HG03354 (cell line): ENCODE results near the gene PKP1.

ENCODE experiments used
- ATAC-seq: cut with Tn5 transposase; IDR thresholded peaks from one replicate; pipeline ENCODE4 v1.9.1; 2021; ENCODE audit warnings: mild to moderate bottlenecking; ENCODE audit not compliant: unreplicated experiment, poor library complexity, severe bottlenecking

Gene PKP1

DNA sequence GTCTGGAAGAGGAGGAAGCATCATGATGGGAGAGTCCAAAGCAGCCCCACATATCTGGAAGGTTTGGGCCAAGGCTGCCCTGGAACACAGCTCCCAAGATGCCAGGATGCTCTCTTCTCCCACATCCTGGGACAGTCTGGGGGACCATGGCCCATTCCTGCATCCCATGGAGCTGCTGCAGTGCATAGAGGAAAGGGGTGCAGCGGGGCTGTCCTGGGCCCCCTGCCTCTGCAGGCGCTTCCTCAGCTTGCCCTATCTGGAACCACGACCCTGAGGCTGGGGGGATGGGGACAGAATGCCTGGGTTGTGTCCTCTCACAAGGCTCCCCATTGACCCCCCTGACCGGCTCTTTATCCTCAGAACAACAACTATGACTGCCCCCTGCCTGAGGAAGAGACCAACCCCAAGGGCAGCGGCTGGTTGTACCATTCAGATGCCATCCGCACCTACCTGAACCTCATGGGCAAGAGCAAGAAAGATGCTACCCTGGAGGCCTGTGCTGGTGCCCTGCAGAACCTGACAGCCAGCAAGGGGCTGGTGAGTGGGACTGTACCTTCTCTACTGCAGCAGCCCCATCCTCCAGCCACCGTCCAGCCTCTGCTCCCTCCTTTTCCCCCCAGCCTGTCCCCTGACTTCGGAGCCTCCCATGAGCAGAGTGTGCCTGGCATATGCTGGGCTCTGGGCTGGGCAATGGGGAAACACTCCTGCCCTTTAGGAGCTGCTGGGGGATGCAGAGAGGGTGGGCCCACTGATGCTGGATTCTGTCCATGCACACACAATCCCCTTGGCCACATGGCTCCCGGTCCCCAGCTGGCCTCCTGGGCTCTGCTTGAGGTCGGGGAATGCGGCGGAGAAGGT is 39.6 kb downstream of the PKP1 start:
- no peak for ATAC-seq

DNA sequence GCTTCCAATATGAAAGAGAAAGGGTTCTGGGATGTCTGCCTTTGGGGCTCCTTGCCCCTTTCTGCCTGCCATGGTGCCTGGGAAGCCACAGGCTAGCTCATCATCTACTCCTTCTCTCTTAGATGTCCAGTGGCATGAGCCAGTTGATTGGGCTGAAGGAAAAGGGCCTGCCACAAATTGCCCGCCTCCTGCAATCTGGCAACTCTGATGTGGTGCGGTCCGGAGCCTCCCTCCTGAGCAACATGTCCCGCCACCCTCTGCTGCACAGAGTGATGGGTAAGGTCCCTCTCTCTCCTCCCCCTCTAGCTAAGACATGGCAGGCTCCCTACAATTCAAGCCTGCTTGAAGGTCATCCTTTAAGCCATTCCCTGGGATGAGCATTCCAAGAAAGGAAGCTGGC is 41.0 kb downstream of the PKP1 start:
- no peak for ATAC-seq

DNA sequence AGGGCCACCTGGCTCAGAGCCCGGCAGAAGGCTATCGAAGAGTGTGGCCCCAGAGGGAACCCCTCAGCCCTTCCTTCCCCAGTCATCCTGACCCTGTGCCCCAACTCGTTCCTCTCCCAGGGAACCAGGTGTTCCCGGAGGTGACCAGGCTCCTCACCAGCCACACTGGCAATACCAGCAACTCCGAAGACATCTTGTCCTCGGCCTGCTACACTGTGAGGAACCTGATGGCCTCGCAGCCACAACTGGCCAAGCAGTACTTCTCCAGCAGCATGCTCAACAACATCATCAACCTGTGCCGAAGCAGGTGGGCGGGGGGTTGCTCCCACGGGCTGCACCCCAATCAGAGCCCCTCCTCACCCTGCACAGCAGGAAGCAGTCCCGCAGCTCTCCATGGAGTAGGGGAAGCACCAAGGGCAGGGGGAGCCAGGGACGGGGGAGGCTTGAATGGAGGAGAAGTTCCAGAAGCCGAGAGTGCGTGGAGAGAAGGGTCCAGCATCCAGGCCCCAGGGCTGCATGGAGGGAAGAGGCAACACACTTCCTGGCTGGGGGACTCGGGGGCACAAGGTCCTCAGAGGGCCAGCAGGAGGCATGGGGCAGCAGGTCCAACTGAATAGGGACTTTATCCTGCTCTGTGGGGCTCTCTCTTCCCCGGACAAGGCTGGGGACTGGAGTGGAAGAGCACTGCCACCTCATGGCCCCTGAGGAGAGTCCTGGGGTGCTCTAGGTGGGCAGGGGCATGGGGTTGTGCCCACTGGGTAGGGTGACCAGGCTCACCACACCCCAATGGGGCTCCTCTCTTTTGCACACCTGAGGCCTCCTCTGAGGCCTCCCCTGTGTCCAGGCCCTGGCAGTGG is 41.7 kb downstream of the PKP1 start:
- no peak for ATAC-seq

DNA sequence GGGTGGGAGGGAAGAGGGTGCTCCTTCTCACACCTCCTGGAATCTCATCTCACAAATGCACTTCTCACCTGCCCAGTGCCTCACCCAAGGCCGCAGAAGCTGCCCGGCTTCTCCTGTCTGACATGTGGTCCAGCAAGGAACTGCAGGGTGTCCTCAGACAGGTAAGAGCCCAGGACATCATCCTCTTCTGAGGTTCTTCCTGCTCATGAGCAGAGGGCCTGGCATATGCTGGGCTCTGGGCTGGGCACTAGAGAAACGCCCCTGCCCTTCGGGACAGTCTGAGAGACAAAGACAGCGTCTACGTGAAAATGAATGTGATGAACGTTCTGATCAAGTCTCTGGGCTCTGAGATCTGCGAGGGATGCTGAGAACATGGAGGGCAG is 42.4 kb downstream of the PKP1 start:
- ATAC-seq = no peak

DNA sequence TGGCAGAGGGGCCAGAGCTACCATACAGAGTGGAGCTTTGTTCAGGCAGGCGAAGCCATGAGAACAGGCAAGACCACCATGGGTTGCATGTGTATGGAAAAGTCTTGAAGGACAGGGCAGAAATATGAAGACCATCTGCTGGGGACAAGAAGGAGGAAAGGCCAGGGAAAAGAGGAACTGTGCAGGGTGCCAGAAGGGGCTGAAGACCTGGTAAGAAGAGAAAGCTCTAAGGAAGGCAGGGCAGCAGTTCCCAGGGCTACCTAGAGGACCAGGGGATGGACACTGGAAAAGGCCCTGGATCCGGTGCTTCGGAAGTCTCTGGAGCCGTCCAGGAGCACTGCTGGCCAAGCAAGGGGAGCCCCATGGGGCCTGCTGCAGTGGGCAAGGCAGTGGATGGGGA is 43.4 kb downstream of the PKP1 start:
- no peak for ATAC-seq

DNA sequence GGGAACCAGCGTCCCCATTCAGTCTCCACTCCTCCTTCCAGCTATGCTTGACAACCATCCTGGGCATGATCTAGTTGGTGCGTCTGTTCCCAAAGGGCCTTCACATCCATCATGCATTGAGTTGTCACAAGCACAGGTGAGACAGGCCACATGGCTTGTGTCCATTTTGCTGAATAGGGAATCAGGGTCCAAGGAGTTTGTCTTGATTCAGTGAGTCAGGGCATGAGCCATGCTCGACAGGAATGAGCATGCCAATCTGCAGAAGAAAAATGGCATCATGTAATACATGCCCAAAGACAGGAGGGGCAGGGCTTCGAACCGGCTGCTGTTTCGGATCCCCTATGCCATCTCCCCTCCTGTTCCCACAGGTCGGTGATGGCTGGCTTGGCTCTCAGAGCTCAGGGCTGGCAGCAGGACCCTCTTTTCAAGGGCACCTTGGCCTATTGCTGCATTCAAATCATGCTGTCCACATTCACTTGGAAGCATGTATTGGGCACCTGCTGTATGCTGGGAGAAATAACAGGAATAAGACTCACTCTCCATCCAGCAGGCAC is 44.5 kb downstream of the PKP1 start:
- ATAC-seq = no peak

DNA sequence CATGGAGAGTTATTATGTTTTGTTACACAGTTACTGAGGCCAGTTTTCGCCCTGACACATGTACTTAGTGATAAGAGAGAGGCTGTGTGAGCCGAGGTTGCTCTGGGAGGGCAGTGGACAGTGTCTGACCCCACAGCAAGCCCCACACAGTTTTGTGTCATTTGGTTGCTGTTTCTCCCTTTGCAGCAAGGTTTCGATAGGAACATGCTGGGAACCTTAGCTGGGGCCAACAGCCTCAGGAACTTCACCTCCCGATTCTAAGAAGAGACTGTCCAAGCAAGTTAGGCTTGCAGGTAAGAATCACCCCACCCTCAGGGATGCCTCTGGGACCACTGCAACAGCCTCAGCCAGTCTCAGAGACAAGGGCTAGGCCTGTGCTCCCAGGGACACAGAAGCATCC is 45.3 kb downstream of the PKP1 start:
- no peak for ATAC-seq

DNA sequence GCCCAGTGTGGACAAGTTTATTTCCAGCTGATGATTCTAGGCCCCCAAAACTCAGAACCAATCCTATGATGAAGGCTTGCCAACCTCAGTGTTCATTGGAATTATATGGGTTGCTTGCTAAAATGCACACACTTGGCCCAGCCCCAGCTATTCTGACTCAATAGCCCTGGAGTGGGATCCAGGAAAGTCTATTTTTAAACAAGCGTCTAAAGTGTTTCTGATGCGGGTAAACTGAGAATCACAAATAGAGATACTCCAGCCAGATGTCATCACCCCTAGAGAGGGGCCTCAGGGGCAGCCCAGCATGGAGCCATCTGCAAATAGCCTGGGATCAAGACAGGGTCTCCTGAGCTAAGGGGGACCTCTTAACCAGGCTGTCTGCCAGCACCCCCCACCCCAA is 46.0 kb downstream of the PKP1 start:
- ATAC-seq = no peak

DNA sequence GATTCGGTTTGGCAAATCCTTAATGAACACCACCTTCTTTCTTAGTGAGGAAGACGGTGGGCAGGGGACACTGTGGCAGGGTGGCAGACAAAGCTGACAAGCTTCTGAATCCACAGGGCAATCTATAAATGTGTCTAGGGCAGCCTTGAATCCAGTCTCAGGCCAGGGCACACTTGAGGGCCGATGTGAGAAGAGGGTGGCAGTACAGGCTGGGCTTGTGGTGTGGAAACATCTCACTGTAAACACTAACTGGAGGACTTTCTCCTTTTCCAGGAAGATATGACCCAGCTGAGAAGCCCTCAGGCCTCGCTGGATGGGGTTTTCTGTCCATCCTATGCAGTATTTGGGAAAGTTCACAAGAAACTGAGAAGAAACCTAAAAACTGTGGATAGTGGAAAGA is 46.5 kb downstream of the PKP1 start:
- ATAC-seq = no peak

DNA sequence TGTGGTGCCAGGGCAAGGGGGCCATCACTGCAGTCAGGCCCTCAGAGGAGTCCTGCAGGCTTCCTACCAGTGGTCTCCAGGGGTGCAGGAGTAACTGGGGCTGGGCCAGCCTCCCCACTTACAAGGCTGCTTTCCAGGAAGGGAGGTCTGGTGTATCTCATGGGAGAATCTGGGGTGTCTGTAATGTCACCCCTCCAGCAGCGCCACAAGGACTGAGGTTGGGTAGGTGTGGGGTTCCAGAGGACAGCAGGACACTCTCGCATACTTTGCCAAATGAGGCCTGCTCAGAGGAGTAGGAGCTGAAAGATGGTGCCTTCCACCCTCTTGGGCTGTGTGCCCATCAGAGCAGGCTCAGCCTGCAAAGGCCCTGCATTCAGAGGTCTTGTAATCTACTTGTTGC is 47.2 kb downstream of the PKP1 start:
- ATAC-seq = no peak

DNA sequence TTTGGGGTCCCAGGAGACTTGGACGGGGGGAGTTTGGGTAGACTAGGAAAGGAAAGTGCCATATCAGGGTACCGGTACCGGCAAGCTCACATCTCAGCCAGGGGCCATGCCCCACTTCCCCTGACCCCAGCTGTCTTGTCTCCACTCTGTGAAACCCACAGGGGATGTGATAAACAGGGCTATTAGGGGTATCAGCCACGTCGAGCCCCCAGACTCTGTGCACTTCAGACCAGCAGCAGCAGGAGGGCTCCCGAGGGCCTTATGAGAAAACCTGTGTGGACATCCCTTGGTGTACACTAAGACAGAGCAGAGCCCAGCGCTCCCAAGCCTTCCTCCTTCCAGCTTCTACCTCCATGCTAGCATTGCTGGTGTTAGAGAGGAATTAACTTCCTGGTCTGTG is 47.9 kb downstream of the PKP1 start:
- ATAC-seq = no peak

DNA sequence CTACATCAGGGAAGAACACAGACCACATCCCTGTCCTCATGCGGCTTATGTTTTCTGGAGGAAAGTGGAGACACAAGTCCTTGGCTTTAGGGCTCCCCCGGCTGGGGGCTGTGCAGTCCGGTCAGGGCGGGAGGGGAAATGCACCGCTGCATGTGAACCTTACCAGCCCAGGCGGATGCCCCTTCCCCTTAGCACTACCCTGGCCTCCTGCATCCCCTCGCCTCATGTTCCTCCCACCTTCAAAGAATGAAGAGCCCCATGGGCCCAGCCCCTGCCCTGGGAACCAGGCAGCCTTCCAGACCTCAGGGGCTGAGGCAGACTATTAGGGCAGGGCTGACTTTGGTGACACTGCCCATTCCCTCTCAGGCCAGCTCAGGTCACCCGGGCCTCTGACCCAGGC is 48.7 kb downstream of the PKP1 start:
- ATAC-seq = no peak

DNA sequence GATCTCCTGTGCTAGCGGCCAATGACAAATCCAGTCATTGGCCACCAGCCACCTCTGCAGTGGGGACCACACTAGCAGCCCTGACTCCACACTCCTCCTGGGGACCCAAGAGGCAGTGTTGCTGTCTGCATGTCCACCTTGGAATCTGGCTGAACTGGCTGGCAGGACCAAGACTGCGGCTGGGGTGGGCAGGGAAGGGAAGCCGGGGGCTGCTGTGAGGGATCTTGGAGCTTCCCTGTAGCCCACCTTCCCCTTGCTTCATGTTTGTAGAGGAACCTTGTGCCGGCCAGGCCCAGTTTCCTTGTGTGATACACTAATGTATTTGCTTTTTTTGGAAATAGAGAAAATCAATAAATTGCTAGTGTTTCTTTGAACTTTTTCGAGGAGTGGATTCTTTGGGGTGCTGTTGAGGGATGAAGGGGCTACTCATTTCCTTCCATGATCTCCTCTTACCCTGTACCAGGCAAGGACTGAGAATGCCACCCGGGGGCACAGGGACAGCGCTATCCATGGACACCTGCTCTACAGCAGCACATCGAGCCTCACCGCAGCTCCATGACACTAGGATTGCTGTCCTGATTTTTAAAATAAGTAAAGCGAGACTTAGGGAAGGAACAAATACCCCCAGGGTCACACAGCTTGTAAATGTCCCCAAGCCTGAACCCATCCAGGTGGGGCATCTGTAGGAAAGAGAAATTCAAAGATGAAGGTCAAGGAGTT is 49.5 kb downstream of the PKP1 start:
- no peak for ATAC-seq

DNA sequence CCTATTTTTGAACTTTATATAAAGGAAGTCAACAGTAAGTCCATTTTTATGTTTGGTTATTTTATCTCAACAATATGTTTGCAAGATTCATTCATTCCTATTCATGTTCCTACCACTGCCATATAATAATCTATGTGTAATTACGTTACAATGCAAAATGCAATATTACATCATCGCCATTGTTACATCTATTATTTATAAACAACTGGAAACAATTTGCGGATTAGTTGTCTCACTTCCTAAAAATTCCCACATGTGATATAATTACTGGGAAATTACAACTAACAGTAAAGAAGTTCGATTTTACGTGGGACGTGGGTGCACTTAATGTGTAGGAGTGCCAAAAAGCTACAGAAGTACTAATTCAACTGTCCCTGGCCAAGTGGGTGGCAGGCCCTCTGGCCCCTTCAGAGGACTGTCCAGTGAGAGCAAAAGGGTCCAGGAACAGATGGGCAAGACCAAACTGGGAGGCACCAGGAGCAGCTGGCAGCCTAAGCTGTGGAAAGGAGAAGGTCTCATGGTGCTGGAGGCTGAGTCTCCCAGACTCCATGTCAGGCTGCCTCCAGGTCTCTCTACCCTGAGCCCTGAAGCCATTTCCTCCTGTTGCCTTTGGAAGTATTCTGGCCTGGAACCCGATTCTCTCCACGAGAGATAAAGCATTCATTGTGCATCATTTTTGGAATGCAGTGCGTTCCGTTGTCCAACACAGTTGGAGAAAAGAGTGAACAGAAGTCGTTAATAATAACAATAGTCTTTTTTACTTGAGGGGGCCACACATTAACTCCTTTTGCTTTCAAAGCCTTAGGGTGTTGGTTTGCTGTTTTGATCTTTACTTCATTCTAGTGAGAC is 51.2 kb downstream of the PKP1 start:
- ATAC-seq = no peak

DNA sequence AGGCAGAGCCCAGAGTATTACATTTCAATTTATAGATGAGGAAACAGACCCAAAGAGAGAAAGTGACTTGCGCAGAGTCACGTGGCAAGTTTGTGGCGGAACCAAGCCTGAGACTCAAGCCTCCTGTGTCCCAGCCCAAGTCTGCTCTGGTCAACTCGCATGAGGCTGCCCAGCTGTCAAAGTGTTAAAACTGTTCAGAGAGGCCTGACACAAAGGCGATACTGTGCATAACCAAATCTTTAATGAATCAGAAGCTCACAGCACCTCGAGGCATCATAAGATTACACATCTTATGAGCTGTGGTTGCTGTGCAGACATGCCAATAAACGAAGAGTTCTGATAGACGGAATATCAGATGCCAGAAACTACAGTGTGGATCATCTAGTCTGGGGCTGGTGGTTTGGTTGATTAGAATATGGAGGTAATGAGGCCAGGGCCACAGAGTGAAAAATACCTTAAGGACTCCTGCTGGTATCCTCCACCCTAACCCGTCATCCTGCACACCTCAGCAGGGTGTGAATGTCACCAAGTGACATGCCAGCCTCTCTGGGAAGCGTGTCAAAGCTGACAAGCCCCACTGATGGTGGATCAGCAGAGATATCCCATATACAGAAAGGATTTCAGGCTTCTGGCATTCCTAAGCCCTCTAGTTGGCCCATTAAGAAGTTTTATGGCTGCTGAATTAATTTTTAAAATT is 52.0 kb downstream of the PKP1 start:
- ATAC-seq = no peak

DNA sequence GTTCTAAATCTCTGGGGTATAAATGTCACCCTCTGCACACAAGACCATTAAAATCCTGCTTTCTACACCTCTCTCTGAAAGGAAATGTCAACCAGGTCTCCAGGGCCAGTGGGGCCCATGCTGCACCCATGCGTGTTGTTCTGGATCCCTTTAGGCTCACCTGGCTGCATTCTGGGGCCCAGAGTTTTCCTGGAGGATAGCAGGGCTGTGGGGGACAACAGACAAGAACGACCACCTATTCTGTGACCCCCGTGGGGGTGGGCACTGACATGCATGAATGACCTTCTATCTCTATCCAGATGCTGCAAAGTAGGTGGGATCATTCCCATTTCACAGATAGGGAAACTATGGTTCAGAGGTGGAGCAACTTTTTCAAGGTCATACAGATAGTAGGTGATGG is 52.6 kb downstream of the PKP1 start:
- ATAC-seq = no peak

DNA sequence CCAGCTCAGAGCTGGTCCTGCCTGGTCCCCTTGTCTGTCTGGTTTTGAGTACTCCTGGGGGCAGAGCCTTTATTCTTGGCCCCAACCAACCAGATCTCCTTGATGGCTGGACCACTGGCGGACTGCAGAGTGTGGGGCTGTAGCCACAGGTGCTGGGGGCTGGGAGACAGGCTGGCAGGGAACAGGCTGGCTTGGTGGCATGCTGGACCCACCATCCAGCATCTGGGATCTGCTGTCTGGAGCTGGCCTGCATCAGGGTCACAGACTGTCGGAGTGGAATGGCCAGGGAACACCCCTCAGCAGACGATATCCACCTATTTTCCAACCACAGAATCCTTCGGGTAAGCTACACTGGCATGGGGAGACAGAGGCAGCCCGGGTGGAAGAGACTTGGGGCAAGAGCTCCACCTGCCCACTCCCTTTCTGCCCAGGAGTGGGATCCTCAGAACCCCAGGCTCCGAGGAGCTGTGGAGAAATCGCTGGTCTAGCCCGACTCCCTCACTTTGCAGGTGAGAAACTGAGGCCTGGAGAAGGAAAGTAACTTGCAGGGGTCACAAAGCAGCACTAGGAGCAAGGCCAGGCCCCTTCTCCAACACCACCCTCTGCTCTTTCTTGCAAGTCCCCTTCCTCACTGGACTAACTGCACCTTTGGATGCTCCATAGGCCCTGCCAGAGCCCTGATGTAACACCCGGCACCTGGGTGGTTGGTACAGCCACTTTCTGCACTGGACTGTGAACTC is 53.6 kb downstream of the PKP1 start:
- ATAC-seq = no peak

DNA sequence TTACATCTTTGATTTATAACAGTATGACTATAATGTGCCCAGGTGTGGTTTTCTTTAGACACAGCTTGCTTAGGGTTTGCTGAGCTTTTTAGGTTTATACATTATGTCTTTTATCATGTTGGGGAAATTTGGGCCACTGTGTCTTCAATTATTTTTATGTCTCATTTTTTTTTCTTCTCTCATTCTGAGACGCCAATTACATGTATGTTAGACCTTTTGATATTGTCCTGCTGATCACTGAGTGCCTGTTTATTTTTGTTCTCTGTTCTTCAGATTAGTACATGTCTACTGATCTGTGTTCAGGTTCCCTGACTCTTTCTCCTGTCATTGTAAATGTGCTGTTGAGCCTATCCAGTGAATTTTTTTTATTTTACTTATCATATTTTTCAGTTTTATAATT is 58.1 kb downstream of the PKP1 start:
- ATAC-seq = no peak
